Transverse colon (tissue), 4 donors: ENCODE data around the gene CTNND2. TPM values are rescaled to one million over a fixed set of nuclear protein-coding genes. Genes with fewer than 3 reads are reported as not detected.

ENCODE experiments used
- DNase-seq: peaks from one replicate; pipeline ENCODE4 v3.0.0-alpha.2; 2019
- H3K27ac ChIP-seq, 4 donors: fragments of 200-600 bp; sonication (generic); 2 replicates each; pipeline ENCODE4 v1.5.1; 2016 to 2018; ENCODE audit warnings: inconsistent platforms in 4 of 4
- H3K27me3 ChIP-seq: fragments of 200-600 bp; sonication (generic); 2 replicates; pipeline ENCODE4 v1.5.1; 2017; ENCODE audit warnings: inconsistent platforms
- H3K36me3 ChIP-seq, 4 donors: fragments of 200-600 bp; sonication (generic); 2 replicates each; pipeline ENCODE4 v1.5.1; 2017 to 2019; ENCODE audit warnings: inconsistent platforms in 4 of 4
- H3K4me1 ChIP-seq, 4 donors: fragments of 200-600 bp; sonication (generic); 2 replicates each; pipeline ENCODE4 v1.5.1; 2017 to 2020; ENCODE audit warnings: inconsistent platforms in 4 of 4
- H3K4me3 ChIP-seq, 4 donors: fragments of 200-600 bp; sonication (generic); 1 replicate in 1 of 4; 2 replicates in 3 of 4; pipeline versions ENCODE4 v1.5.1 to v1.6.1; 2017 to 2019; ENCODE audit warnings: inconsistent platforms in 4 of 4
- H3K9me3 ChIP-seq, 2 donors: fragments of 200-600 bp; sonication (generic); 2 replicates each; pipeline ENCODE4 v1.5.1; 2017 to 2019; ENCODE audit warnings: inconsistent platforms in 2 of 2
- CTCF ChIP-seq, 5 experiments: fragments of 200-600 bp in 3 of 5; fragments of 450-650 bp in 2 of 5; sonication (generic) in 3 of 5; IDR thresholded peaks; 1 replicate in 2 of 5; 2 replicates in 3 of 5; pipeline ENCODE4 v1.5.1; 2016 to 2017; ENCODE audit warnings: antibody characterized with exemption in 5 of 5, inconsistent platforms in 3 of 5, mild to moderate bottlenecking in 2 of 5, moderate library complexity in 1 of 5
- EP300 ChIP-seq: sonication (generic); formaldehyde crosslinking; IDR thresholded peaks from one replicate; pipeline ENCODE4 v1.6.1; 2017; ENCODE audit warnings: antibody characterized with exemption, low read depth
- POLR2A ChIP-seq: fragments of 450-650 bp; IDR thresholded peaks from one replicate; pipeline ENCODE4 v1.6.1; 2016; ENCODE audit warnings: antibody characterized with exemption, mild to moderate bottlenecking, moderate library complexity
- POLR2AphosphoS5 ChIP-seq, 3 donors: sonication (generic); formaldehyde crosslinking; IDR thresholded peaks; one replicate each; pipeline ENCODE4 v1.6.1; 2016; ENCODE audit warnings: antibody characterized with exemption in 3 of 3
- WGBS, 2 donors: methylation state at CpG; one replicate each; pipeline ENCODE4 v1.1.5; 2018; ENCODE audit warnings: low coverage in 1 of 2; 5-methylcytosine and 5-hydroxymethylcytosine counted together
- in situ Hi-C, 4 donors: fragments of 200-750 bp; cut with MboI; loops; one replicate each; pipeline versions ENCODE4 v1.15.0 to v1.15.1; 2017; ENCODE audit warnings: low sequenced_read_pairs in 3 of 4, low pct_ligation_motif_present in 1 of 4, low pct_unique_long_range_greater_than_20kb in 1 of 4
- intact Hi-C: fragments of 100-400 bp; cut with DNase I; formaldehyde crosslinking; loops from one replicate; pipeline ENCODE4 v1.15.1; 2023; ENCODE audit warnings: low total_unique reads
- total RNA-seq, 4 donors: library from RNA; depleted of rRNA; stranded (reverse); fragments of >200 nt; gene quantifications; one replicate each; pipeline ENCODE4 v1.1.0, GENCODE V29; 2016

Gene CTNND2
- total RNA-seq, 4 donors from 2014 or later, result 1.9 to 2.1 TPM; not detected in 2

GRCh38 chr5:11709021-11709420 lies 195.2 kb downstream of the CTNND2 start:
- H3K36me3 ChIP-seq, result no peaks in the 10 kb centered on the region
- H3K4me3 ChIP-seq, result no peak overlapping the region
- DNase-seq, result no peak
- in situ Hi-C loops (no loop called here), intact Hi-C loops (no loop called here)
- no peaks in the 10 kb centered on the region for H3K27me3 ChIP-seq
- no peak for TF ChIP-seq EP300
- TF ChIP-seq POLR2AphosphoS5 (IDR thresholded peaks at IDR 0.05), result no peak
- TF ChIP-seq POLR2A, result no peak
- no peak for TF ChIP-seq CTCF (IDR thresholded peaks at IDR 0.05)
- no peaks in the 10 kb centered on the region for H3K4me1 ChIP-seq
- 49 to 58% methylated on average over 3 to 4 of the region's 4 CpGs for WGBS, 2 donors
- H3K27ac ChIP-seq, result no peak overlapping the region
- H3K9me3 ChIP-seq, result no peaks in the 10 kb centered on the region

- Histone ChIP-seq H3K27ac (no peak overlapping the region), H3K4me1 (no peaks in the 10 kb centered on the region), H3K36me3 (no peaks in the 10 kb centered on the region), H3K27me3 (no peaks in the 10 kb centered on the region), H3K9me3 (no peaks in the 10 kb centered on the region), H3K4me3 (no peak overlapping the region)
- intact Hi-C loops, result no loop called here
- no peak for DNase-seq
- TF ChIP-seq EP300 (no peak), POLR2AphosphoS5 (IDR thresholded peaks at IDR 0.05) (no peak), CTCF (IDR thresholded peaks at IDR 0.05) (no peak), POLR2A (no peak)
- in situ Hi-C loops, result no loop called here
- 90 to 97% methylated on average over 1 of the region's 1 CpG for WGBS, 2 donors
Measured at GRCh38 chr5:11704916-11705315, 199.3 kb downstream of the CTNND2 start.

- H3K4me3 ChIP-seq, result no peak overlapping the region
- no peaks in the 10 kb centered on the region for H3K9me3 ChIP-seq
- TF ChIP-seq CTCF (IDR thresholded peaks at IDR 0.05), result no peak
- no peak for TF ChIP-seq POLR2AphosphoS5 (IDR thresholded peaks at IDR 0.05)
- TF ChIP-seq POLR2A, result no peak
- no peak for TF ChIP-seq EP300
- DNase-seq, result no peak
- in situ Hi-C loops (no loop called here), intact Hi-C loops (no loop called here)
- H3K36me3 ChIP-seq, result no peaks in the 10 kb centered on the region
- H3K27ac ChIP-seq, result no peak overlapping the region
- 82 to 100% methylated on average over 4 to 6 of the region's 6 CpGs for WGBS, 2 donors
- no peaks in the 10 kb centered on the region for H3K27me3 ChIP-seq
- no peaks in the 10 kb centered on the region for H3K4me1 ChIP-seq
Measured at GRCh38 chr5:11700391-11700790, 203.9 kb downstream of the CTNND2 start.

GRCh38 chr5:11692636-11693035 lies 211.6 kb downstream of the CTNND2 start:
- intact Hi-C loops, result no loop called here
- DNase-seq, result no peak
- Histone ChIP-seq H3K4me1 (no peaks in the 10 kb centered on the region), H3K4me3 (no peak overlapping the region), H3K9me3 (no peaks in the 10 kb centered on the region), H3K27ac (no peak overlapping the region), H3K27me3 (no peaks in the 10 kb centered on the region), H3K36me3 (no peaks in the 10 kb centered on the region)
- in situ Hi-C loops, result no loop called here
- no peak for TF ChIP-seq CTCF (IDR thresholded peaks at IDR 0.05)
- TF ChIP-seq POLR2A, result no peak
- no peak for TF ChIP-seq POLR2AphosphoS5 (IDR thresholded peaks at IDR 0.05)
- 85 to 90% methylated on average over 2 to 7 of the region's 7 CpGs for WGBS, 2 donors
